CD4-positive, alpha-beta T cell treated with Interleukin-6 at 100 ng/mL for 8 hours (primary cell): ENCODE data around the gene HDAC4.
"Not testable (repeated sequence)": the region's sequence is repeated elsewhere in the genome, so short reads cannot be mapped to it uniquely, and the experiment has no call there.

ENCODE experiments used
- DNase-seq: peaks from one replicate; pipeline ENCODE4 v3.0.0-alpha.2; 2020; ENCODE audit warnings: mixed read lengths, low spot score

The HDAC4 gene

DNA sequence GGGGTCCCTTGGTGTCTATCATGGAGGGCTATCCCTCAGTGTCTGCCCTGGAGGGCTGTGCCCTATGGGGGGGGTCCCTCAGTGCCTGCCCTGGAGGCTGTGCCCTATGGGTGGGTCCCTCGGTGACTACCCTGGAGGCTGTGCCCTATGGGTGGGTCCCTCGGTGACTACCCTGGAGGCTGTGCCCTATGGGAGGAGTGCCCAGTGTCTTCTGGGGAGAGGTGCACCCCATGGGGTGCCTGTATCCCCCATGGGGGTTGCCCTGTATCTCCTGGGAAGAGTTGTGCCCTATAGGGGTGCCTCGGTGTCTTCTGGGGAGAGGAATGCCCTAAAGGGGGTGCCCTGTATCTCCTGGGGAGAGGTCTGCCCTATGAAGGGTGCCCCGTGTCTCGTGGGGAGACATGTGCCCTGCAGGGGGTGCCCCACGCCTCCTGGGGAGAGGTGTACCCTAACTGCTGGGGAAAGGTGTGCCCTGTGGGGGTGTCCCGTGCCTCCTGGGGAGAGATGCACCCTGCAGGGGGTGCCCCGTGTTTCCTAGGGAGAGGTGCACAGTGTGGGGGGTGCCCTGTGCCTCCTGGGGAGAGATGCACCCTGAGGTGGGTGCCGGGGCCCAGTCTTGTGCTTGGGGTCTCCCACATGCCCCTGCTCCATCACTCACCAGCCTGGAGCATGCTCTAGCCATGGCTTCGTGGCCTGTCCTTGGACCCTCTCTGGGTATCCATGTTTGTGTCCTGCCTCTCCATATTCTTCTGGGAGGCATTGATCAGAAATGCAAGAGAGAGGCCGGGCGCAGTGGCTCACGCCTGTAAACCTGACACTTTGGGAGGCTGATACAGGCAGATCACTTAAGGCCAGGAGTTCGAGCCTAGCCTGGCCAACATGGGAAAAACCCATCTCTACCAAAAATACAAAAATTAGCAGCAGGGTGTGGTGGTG is 215.6 kb downstream of the HDAC4 start:
- no peak for DNase-seq

DNA sequence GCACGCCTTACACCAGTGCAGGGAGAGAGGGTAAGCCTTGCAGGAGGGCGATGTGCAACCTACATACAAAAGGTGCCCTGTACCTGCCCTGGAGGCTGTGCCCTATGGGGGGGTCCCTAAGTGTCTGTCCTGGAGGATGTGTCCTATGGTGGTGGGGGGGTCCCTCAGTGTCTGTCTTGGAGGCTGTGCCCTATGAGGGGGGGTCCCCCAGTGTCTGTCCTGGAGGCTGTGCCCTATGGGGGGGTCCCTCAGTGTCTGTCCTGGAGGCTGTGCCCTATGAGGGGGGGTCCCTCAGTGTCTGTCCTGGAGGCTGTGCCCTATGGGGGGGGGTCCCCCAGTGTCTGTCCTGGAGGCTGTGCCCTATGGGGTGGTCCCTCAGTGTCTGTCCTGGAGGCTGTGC is 216.6 kb downstream of the HDAC4 start:
- DNase-seq, result no peak

DNA sequence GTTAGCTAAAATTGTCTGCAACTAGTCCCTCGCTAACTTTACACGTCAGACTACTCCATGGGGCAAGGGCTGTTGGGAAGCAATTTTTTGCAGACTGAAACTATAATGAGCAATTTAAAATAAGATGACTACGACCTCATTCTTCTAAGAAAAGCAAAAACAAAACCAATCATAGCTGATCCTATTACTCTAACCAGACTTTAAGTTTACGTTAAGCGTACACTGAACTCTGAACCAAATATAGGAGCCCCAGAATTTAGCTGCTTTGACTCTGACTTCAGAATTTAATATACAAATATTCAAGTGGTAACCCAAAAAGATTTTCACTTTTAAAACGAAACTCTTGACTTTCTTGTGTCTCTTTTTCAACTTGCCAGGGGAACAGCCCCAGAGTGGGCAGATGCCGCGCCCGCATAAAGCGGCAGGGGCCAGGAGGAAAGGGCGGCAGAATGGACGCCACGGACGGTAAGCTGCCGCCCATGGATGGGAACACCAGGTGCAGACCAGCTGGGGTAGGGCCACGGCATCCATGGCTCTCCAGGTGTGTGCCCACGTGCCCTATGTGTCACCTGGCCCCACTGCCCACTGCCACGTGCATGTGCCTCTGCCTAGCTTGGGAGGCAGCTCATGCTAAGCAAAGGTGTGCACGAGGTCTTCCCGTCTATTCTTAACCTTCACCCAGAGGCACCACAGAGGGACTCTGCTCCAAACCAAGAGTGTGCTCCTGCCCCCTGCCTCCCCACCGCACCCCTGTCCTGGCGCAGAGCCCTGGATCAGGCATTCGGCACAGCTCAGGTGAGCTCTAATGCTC is 217.6 kb downstream of the HDAC4 start:
- no peak for DNase-seq

DNA sequence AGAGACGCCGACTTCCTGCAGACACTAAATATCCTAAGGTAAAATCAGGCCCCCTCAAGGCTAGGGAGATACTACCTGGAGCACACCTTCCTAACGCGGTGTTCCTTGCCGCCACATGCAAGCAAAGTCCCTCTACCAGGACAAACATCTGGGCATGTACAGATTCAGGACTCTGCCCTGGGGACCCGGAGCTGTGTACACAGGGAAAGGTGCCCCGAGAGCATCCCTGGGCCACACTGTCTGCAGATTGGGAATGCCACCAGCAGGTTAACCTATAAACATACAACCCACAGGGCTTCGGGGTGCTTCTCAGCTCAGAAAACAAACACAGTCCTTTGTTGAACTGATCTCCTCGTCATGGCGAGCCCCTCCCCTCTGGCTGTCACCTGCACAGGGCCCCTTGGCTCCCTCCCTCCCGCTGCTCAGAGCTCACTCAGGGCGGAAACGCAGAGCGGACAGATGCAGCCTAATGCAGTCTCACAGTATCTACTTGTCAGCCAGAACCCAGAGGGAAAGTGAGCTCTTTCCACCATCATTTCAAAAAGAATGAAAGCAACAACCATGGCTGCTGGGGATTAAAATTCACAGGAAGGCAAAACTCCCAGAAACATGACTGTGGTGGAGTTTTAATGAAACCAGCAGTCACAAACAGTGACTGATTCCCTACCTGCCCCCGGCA is 218.8 kb downstream of the HDAC4 start:
- no peak for DNase-seq

DNA sequence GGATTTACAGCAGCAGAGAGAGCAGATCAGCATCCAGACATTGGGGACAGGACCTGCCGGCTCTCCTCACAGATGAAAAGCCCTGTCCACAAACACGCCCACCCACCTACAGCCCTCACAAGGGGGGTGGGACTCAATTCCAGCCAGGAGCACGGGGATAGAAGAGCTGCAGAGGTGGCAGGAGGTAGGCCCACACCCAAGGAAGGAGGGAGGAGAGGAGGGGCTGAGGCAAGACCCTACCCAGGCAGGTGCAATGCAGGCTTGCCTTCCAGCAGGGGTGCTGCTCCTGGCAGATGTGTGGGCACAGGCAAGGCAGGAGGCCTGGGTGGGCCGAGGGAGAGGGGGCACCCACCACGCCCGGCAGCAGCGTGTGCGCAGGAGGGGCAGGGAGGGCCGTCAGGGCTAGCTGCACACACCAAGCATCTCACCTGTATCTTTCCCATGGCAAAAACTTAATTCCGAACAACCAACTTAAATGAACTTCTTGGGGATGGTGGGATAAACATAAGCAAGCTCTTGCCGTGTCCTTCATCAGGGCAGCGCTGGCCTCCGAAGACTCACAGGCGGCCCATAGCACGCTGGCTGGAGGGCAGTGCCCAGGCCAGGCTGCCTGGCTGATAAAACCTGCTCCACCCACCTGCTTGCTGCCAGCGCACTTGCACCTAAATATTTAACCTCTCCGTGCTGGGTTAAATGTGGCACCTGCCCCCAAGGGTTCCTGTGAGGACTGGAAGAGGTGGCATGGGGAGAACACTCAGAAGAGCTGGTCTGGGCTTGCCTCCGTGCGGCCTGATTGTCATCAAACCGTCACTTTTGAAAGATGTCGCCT is 219.5 kb downstream of the HDAC4 start:
- DNase-seq, result no peak

DNA sequence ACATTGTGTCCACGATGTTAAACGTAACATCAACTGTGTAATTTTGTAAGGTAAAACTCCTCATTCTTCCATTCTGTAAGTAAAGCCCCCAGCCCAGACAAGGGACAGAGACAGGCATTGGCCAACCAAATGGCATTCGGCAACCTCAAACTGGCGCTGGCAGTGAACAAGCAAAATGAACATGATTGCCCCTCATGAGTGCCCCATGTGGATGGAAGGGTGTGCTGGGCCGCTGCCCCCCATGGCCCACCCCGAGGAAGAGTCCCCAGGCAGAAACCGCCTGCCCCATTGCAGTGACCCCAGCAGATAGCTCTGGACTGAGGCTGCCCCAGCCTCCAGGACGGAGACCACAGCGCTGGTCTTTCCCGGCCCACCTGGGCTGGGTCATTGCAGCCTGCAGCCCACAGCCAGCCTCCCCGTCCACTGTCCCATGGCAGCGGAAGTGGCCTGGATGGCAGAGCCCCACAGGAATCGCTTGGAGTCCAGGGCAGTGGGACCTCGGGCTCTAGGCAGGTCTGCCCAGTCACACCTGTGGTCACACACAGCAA is 220.2 kb downstream of the HDAC4 start:
- DNase-seq, result no peak

DNA sequence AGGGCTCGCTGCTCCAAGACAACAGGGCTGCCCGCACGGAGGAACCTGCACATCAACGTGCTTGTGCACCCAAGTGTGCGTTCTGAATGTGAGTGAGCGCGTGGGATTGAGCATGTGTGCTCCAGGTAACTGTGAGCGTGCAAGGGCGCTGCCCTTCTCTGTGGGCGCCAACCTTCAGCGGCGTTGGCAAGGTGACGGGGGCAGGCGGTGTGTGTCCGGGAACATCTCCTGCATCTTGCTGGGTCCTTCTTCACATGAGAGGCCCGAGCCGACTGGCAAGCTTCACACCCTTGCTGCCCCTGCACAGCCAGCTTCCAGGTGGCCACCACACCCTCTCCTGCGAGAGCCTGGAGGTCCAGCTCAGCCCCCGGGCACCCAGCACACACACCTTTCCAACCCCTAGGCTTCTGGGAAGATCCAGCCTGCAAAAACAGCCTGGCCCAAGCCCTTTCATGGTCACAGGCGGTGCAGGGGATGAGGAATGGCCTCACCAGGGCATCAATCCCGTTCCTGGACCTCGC is 220.9 kb downstream of the HDAC4 start:
- DNase-seq, result no peak

DNA sequence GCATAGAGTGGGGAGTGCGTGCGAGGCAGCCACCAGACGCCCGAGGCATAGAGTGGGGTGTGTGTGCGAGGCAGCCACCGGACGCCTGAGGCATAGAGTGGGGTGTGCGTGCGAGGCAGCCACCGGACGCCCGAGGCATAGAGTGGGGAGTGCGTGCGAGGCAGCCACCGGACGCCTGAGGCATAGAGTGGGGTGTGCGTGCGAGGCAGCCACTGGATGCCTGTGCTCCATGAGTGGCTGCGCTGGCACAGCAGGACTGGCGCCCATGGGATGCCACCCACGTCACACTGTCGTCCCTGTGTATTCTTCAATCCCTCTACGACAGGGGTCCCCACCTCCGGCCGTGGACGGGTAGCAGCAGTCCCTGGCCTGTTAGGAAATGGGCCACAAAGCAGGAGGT is 221.9 kb downstream of the HDAC4 start:
- DNase-seq, result no peak

DNA sequence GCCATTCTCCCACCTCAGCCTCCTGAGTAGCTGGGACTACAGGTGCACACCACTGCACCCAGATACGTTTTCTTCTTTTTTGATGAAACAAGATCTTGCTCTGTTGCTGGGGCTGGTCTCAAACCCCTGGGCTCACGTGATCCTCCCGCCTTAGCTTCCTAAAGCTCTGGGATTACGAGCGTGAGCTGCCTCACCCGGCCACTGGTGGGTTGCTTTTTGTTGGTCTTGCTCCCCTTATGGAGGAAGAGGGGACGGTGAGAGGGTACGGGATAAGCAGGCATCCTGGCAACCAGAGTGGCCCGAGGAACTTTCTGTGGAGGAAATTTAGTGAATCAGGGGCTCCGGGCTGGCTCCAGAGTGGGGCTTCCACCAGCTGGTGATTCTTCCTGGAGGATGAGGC is 222.3 kb downstream of the HDAC4 start:
- no peak for DNase-seq

DNA sequence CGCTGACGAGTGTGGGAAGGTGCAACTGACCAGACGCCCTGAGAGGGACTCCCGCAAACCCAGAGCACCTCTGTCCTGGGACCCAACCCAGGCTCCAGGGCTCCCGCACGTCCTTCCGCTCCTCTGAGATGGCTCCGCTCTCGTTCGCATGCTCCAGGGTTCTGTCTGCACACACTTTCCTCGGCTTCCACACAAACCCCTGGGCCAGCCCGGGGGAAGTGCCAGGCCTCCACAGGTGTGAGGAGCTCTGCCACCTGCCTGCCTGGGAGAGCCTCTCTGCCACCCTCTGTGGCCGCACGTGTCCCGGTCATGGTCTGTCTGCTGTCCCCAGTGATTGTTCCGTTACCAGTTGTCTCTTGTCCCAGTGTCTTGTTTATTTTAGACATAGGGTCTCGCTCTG is 222.9 kb downstream of the HDAC4 start:
- no peak for DNase-seq

DNA sequence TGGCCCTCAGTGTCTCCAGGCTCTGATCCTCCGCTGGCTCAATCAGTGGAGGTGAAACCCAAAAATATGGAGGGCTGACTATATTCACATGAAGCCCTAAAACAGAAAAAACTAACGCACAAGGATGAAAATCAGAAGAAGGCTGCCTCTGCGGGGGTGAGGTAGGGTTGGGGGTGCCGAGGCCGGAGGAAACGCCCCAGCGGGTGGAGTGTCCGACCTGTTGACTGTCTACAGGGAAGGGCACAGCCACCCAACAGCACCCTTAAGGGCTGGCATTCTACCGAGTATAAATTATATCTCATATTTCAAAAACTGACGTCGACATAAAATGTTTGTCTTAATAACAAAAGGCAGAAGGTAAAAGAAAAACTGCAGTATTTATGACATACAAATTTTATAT is 223.5 kb downstream of the HDAC4 start:
- no peak for DNase-seq

DNA sequence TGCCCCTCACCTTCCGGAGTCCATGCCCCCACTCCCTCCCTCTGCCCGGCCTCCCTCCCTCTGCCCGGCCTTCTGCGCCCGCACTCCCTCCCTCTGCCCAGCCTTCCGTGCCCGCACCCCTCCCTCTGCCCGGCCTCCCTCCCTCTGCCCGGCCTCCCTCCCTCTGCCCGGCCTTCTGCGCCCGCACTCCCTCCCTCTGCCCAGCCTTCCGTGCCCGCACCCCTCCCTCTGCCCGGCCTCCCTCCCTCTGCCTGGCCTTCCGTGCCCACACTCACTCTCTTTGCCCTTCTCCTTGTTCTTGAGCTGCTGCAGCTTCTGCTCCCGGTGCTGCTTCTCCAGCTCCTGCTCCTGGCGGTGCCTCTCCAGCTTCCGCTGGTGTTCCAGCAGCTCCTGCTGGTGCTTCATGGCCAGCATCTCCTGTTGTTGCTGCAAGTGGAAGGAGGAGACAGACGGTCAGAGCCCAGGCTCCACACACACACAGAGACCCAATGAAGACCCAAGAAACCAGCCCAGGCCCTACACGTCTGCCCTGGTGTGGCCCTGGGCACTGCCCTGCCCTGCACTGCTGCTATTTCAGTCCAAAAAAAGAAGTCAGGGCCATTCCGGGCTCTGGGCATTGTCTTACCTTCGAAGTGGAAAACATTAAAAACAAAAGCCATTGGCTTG is 224.5 kb downstream of the HDAC4 start:
- DNase-seq, result not testable (repeated sequence)

DNA sequence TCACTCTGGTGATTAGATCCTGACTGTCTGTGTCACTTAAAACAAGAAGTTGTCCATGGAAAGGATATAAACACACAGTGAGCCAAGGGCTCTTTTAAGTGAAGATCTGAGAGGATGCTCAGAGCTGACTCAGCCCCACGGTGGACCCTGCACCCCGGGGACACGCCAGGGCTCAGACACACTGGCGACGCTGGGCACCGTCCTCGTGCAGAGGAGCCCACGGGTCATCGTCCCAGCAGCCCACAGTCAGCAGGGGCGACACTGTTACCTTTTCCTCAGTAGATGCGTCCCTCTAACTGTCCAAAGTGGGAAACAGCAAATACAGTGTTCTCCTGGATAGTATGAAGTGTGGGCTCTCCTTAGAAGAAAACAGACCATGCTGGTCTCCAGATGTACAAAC is 225.6 kb downstream of the HDAC4 start:
- DNase-seq, result no peak

DNA sequence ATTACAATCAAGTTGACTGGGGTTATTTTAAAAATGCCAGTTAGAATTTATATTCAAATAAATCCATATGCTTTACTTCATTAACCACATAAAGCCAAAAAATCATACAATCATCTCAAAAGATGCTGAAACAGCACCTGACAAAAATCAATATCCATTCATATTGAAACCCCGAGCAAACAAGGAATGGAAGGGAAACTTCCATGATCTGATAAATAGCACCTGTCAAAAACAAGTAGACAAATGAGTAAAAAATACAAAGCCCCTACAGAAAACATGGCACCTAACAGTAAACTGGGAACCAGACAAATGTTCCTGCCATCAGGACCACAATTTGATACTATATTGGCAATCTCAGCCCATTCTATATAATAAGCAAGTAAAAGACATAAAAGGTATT is 227.5 kb downstream of the HDAC4 start:
- DNase-seq, result no peak

DNA sequence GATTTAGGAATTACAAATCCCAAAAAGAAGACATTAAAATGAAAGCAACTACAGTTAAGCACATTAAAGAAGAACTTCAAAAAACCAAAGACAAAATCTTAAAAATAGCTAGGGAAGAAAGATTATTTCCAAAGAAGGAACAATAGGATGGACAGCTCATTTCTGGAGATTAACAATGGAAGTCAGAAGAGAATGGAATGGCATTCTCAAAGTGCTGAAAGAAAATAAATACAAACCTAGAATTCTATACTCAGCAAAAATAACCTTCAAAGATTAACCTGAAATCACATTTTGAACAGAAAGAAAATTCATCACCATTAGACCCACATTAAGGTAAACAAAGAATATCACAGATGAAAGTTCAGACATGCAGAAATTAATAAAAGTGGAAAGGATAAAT is 229.2 kb downstream of the HDAC4 start:
- DNase-seq, result no peak

DNA sequence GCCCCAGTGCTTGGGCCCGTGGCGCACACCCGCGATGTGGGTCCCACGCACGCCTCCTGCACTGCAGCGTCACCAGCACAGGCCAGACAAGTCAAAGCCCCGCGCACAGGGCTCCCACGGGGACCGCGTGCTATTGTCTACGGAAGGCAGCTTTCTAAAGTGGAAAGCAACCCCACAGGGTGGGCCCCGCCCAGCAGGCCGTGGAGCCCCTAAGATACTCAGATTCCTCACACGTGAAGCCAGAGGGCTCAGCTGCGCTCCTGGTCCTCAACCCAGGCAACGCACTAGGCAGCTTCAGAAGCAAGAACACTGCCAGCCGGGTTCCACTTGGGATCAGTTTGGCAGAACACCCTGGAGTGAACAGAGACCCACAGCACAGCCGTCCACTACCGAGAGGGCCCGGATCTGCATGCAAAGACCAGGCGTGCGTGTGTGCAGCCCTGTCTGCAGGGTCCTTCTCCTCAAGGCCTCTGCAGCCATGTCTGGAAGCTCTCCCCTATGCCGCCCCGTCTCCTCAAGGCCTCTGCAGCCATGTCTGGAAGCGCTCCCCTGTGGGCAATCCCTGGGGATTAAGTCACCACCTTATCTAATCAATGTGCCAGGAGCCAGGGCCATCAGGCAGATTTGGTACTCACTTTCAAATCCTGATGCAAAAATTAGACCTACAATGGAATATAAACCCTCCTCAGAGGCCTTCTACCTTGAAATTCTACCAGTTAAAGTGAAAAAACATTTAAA is 231.3 kb downstream of the HDAC4 start:
- no peak for DNase-seq

DNA sequence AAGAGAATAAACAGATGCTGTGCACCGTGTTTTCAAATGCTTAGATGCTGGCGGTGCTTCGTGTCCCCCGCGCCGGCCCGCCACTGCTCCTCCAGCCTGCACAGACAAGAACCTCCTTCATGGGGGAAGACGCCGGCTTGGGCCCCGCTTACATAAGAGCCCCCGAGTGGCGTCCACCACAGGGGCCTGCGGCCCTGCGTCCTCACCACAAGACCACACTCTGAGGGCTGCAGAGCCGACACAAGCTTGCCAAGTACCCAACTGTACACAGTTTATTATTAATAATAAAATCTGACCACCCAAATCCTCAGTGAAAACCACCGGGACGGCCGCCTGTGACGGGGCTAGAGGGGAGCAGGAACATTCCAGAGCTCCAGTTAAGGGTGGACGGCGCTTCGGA is 232.2 kb downstream of the HDAC4 start:
- DNase-seq, result no peak

DNA sequence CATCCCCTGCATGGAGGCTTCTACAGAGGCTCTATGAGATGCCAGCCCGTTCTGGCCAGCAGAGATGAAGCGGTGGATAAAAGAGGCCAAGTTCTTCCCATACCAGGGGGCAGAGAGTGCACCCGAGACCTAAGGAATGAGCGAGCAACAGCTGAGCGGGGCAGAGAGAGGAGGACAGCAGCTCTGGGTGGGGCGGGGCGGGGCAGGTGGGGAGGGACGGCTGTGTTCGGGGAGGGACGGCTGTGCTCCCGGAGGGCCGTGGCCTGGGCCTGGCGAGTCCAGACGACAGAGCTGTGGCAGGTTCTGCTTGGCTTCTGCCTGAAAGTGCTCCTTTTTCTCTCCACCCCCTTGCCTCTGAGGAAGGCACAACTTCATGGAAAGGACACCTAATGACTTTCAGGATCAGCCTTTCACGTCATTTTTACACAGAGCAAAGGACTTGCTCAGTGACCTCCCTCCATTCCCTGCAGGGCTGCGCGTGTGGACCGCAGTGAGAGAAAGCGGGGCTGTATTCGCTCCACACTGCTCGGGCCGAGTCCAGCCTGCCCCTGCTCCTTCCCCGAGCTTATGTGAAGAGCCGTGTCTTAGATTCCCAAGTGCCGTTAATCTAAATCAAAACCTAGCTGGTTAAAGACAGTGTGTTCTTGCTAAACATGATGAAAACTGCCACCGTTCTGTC is 232.9 kb downstream of the HDAC4 start:
- DNase-seq, result no peak

DNA sequence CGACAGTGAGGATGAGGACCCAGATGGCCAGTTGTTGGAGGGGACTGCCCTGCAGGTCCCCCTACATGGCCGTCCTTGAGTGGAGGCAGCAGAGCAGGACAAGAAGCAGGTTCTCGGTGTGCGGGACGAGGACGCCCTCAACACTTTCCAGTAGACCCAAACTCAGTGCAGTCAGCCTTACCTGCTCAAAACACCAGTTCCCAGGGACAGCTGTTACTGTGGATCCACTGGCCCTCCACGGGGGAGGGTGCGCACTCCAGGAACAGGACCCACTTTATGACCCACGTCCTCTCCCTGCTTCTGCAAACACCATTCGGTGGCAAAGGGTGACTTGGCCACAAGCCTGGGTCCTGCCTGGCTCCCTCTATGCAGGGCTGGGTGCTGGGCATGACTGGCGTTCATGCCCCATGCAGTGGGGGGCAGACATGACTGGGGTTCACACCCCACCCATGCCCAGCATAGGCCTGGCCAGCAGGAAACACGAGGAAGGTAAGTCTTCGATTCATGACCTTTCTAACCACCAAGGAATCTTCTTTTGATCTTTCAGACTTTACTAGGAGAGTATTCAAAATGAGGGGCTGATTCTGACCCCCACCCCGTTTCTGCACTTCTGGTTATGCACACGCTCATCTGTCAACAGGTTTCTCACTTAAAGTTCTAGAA is 233.7 kb downstream of the HDAC4 start:
- no peak for DNase-seq
